Fibroblast of upper back skin (primary cell): ENCODE data around the gene CALR.

Experiments used
- DNase-seq: peaks from one replicate; pipeline ENCODE4 v3.0.0-alpha.2; 2013

The CALR gene

GRCh38 chr19:12984143-12984627, 45.8 kb downstream of the CALR start:
- no peak for DNase-seq

- no peak for DNase-seq
These were observed 46.3 kb downstream of the CALR start for GRCh38 chr19:12984683-12985048.

- no peak for DNase-seq
These were observed 46.8 kb downstream of the CALR start for GRCh38 chr19:12985049-12985776.

- no peak for DNase-seq
These were observed 48.3 kb downstream of the CALR start for GRCh38 chr19:12986726-12987125.

GRCh38 chr19:12987190-12987589, 48.8 kb downstream of the CALR start:
- no peak for DNase-seq

- DNase-seq = no peak
These were observed 49.4 kb downstream of the CALR start for GRCh38 chr19:12987781-12988180.

- DNase-seq = no peak
These were observed 52.0 kb downstream of the CALR start for GRCh38 chr19:12990431-12990830.

- no peak for DNase-seq
These were observed 52.4 kb downstream of the CALR start for GRCh38 chr19:12990853-12991252.

GRCh38 chr19:12991296-12991695, 52.9 kb downstream of the CALR start:
- no peak for DNase-seq

GRCh38 chr19:12992729-12993128, 54.3 kb downstream of the CALR start:
- DNase-seq = no peak

- DNase-seq = no peak
These were observed 55.2 kb downstream of the CALR start for GRCh38 chr19:12993562-12993961.
